Panc1 (cell line): ENCODE measurements around the gene LMAN1L. TPM values are rescaled to one million over a fixed set of nuclear protein-coding genes. Genes with fewer than 3 reads are reported as not detected.

Experiments used
- ATAC-seq: fragments of 200-7000 bp; cut with Tn5 transposase; 2 replicates; pipeline ENCODE4 v1.9.1; 2020; ENCODE audit warnings: mild to moderate bottlenecking, moderate library complexity
- BruUV-seq: library from RNA; stranded (reverse); fragments of 400-500 nt; replicated peaks from 2 replicates; lab custom pipeline; 2021; lab: Mats Ljungman, UMichigan
- CTCF ChIA-PET: fragments of 300-600 bp; sonication (Branson Sonifier 250); formaldehyde crosslinking; loops from one replicate; lab custom pipeline; 2022; ENCODE audit warnings: antibody characterized with exemption; lab: Charles Lee
- POLR2A ChIA-PET: fragments of 300-600 bp; sonication (Branson Sonifier 250); formaldehyde crosslinking; loops from one replicate; lab custom pipeline; 2022; ENCODE audit warnings: antibody characterized with exemption; lab: Charles Lee
- DNase-seq: peaks from one replicate; pipeline ENCODE4 v3.0.0-alpha.2; 2010; ENCODE audit warnings: low read depth, low spot score
- H3K27ac ChIP-seq: 2 replicates; pipeline ENCODE4 v1.5.1; 2011; ENCODE audit warnings: mild to moderate bottlenecking, low read length, inconsistent platforms
- H3K27me3 ChIP-seq: fragments of 200-500 bp; sonication (Bioruptor generic); 2 replicates; pipeline ENCODE4 v1.6.0; 2014; ENCODE audit warnings: low read length, inconsistent platforms; ENCODE audit not compliant: control insufficient read depth, insufficient read depth
- H3K36me3 ChIP-seq: fragments of 200-500 bp; sonication (Bioruptor generic); 2 replicates; pipeline ENCODE4 v1.5.1; 2014; ENCODE audit warnings: inconsistent platforms, mild to moderate bottlenecking, low read length, moderate library complexity; ENCODE audit not compliant: control insufficient read depth, insufficient read depth
- H3K4me1 ChIP-seq: 2 replicates; pipeline ENCODE4 v1.5.1; 2011; ENCODE audit warnings: inconsistent platforms, mild to moderate bottlenecking, low read length, moderate library complexity; ENCODE audit not compliant: control insufficient read depth, insufficient read depth
- H3K4me3 ChIP-seq, 2 experiments: 2 replicates each; pipeline ENCODE4 v1.5.1; 2011 to 2012; ENCODE audit warnings: low read depth in 2 of 2, low read length in 2 of 2, mild to moderate bottlenecking in 2 of 2, inconsistent platforms in 1 of 2, moderate library complexity in 1 of 2
- H3K9me3 ChIP-seq: fragments of 200-500 bp; sonication (Bioruptor generic); 2 replicates; pipeline ENCODE4 v1.5.1; 2014; ENCODE audit warnings: low read depth, mild to moderate bottlenecking, inconsistent platforms, low read length, moderate library complexity; ENCODE audit not compliant: control insufficient read depth, insufficient read depth
- CTCF ChIP-seq: fragments of 450-650 bp; IDR thresholded peaks from 2 replicates; pipeline ENCODE4 v1.5.1; 2017; ENCODE audit warnings: mild to moderate bottlenecking
- POLR2AphosphoS5 ChIP-seq: IDR thresholded peaks from 2 replicates; pipeline ENCODE4 v1.6.1; 2012; ENCODE audit warnings: mild to moderate bottlenecking, low read depth, low read length, moderate library complexity
- REST ChIP-seq, 2 experiments: IDR thresholded peaks; 2 replicates each; pipeline ENCODE4 v1.6.1; 2011 to 2012; ENCODE audit warnings: low read depth in 2 of 2, control low read depth in 1 of 2, low read length in 1 of 2, mild to moderate bottlenecking in 1 of 2, moderate library complexity in 1 of 2; ENCODE audit not compliant: insufficient read depth in 1 of 2
- SIN3A ChIP-seq: IDR thresholded peaks from 2 replicates; pipeline ENCODE4 v1.6.1; 2012; ENCODE audit warnings: low read depth, mild to moderate bottlenecking, low read length, moderate library complexity, borderline replicate concordance; ENCODE audit not compliant: insufficient read depth
- TCF7L2 ChIP-seq: IDR thresholded peaks from 2 replicates; pipeline ENCODE4 v1.6.1; 2011; ENCODE audit warnings: mild to moderate bottlenecking, low read depth, low read length, inconsistent platforms
- in situ Hi-C: cut with HindIII; loops from 2 replicates; pipeline ENCODE4 v1.10.0; 2016; ENCODE audit warnings: low sequenced_read_pairs, low pct_unique_long_range_greater_than_20kb
- intact Hi-C: fragments of 100-400 bp; cut with micrococcal nuclease; formaldehyde crosslinking; loops from one replicate; pipeline ENCODE4 v1.10.0; 2022; ENCODE audit not compliant: unreplicated experiment
- total RNA-seq: library from RNA; stranded (reverse); gene quantifications from one replicate; pipeline ENCODE4 v1.2.1, GENCODE V29; 2021; ENCODE audit not compliant: unreplicated experiment

Gene LMAN1L
- total RNA-seq, 1 experiment from 2014 or later, result not detected

GRCh38 chr15:74842581-74843444, 30.2 kb downstream of the LMAN1L start, which contains the start of gene ULK3:
TSS of gene ULK3 (minus strand) at chr15:74843156. CDS start at chr15:74843105, 51 bp downstream.
- ChIA-PET POLR2A (interaction anchor here (0.6 kb wide), 1 partner anchor 52 kb away, joined by 3 read pairs; no protein-coding TSS in a partner anchor), CTCF (interaction anchor here (0.6 kb wide), 2 partner anchors 52 to 64 kb away, joined by 5 read pairs; no protein-coding TSS in a partner anchor)
- DNase-seq (no peak), ATAC-seq (peak; percentile 92)
- H3K9me3 ChIP-seq, result no peaks in the 10 kb centered on the region
- intact Hi-C loops (no loop called here), in situ Hi-C loops (no loop called here)
- peak within 1 kb of the TSS; percentile 87 to 97 for H3K4me3 ChIP-seq
- H3K27ac ChIP-seq, result peak within 1 kb of the TSS; percentile 97
- H3K36me3 ChIP-seq, result no peaks in the 10 kb centered on the region
- BruUV-seq, result no TSS peak
- peak; percentile 83 for TF ChIP-seq POLR2AphosphoS5
- peak; percentile 73 for TF ChIP-seq SIN3A
- TF ChIP-seq REST (IDR thresholded peaks at IDR 0.05; ENCODE audit: insufficient read depth in 1 of 2, low read depth in 2 of 2, low read length in 1 of 2), result no peak
- peak; percentile 96 for TF ChIP-seq CTCF
- TF ChIP-seq TCF7L2, result no peak
- peaks cover 19% of the 10 kb centered on the region for H3K4me1 ChIP-seq
- no peaks in the 10 kb centered on the region for H3K27me3 ChIP-seq

GRCh38 chr15:74843445-74843828, 30.8 kb downstream of the LMAN1L start:
- H3K36me3 ChIP-seq, result no peaks in the 10 kb centered on the region
- no peaks in the 10 kb centered on the region for H3K27me3 ChIP-seq
- in situ Hi-C loops, result no loop called here
- DNase-seq, result no peak
- H3K4me3 ChIP-seq, result peak overlapping the region; percentile 50 to 97
- H3K4me1 ChIP-seq, result peaks cover 19% of the 10 kb centered on the region
- TSS peak; percentile 97 for BruUV-seq
- H3K9me3 ChIP-seq, result no peaks in the 10 kb centered on the region
- intact Hi-C loops, result no loop called here
- TF ChIP-seq REST (IDR thresholded peaks at IDR 0.05; ENCODE audit: insufficient read depth in 1 of 2, low read depth in 2 of 2, low read length in 1 of 2) (no peak), POLR2AphosphoS5 (no peak), SIN3A (no peak), CTCF (no peak)
- peak overlapping the region; percentile 97 for H3K27ac ChIP-seq
- ChIA-PET CTCF (interaction anchor here (1.0 kb wide), 1 partner anchor 26 kb away, joined by 3 read pairs; no protein-coding TSS in a partner anchor), POLR2A (interaction anchor here (0.6 kb wide), 2 partner anchors 31 to 51 kb away, joined by 3 to 4 read pairs; no protein-coding TSS in a partner anchor)
- no peak for ATAC-seq
